NOMO-1 treated with DMSO at 0.1 percent for 48 hours (cell line): ENCODE results near the gene YBX3.

Experiments used
- DNase-seq: peaks from one replicate; lab custom pipeline; 2025; ENCODE audit not compliant: unreplicated experiment; lab: John Stamatoyannopoulos, UW

Gene YBX3

GRCh38 chr12:10672231-10672868 is 50.8 kb downstream of the YBX3 start:
- DNase-seq, result no peak

DNA sequence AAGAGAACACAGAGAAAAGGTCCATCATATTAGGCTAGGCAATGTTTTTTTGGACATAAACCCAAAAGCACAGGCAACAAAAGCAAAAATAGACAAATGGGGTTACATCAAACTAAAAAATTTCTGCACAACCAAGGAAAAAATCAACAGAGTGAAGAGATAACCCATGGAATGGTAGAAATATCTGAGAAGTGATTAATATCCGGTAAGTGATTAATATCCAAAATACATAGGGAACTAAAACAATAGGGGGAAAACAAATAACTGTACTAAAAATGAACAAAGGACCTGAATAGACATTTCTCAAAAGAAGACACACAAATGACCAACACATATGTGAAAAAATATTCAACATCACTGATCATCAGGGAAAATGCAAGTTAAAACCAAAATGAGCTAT is 53.6 kb downstream of the YBX3 start:
- DNase-seq, result no peak

DNA sequence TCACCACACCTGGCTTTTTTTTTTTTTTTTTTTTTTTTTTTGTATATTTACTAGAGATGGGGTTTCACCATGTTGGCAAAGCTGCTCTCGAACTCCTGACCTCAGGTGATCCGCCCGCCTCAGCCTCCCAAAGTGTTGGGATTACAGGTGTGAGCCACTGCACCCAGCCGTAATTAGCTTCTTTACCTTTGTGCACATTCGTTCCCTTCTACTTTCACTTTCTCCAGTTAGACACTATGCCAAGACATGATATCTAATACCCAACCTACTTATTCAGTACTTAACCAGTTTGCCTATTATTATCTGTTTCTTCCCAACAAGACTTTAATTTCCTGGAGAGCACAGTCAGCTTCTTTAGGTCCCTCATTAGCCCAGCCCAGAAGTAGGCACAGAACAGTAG is 54.6 kb downstream of the YBX3 start:
- DNase-seq, result no peak

- no peak for DNase-seq
Measured at GRCh38 chr12:10667581-10667980, 55.5 kb downstream of the YBX3 start.

DNA sequence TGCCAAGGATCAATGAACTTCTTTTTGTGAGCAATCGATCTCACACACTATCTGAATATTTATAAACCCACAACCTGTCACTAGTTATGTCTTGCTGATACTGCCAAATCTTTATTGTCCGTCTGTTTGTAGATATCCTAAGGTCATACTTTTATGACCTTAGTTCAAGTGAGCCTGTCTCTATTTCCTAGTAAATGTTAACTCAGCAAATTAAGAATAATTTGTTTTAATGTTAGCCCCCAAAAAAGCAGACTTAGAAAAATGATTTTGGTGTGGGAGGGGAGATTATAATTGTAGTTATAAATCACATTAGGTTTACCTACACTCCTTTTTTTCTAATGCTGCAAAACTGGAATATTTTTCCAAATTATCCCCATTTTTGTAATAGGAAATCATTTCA is 58.6 kb downstream of the YBX3 start:
- DNase-seq, result no peak

DNA sequence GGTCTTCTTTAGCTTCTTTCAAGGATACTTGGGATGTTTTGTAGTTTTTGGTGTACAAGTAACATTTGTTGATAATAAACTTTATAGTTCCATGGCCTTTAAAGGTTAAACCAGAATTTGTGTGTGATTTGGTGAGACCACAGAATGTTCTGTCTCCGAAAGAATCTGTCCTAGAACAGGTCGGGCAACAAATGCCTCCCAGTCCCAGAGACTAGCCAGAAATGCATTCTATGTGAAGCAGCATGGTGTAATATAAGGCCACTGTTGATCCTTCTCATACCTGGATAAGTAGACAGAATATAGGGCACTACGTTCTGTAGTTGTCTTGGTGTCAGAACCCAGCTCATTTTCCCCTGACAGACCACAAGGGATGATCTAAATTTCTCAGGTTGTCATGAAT is 59.3 kb downstream of the YBX3 start:
- no peak for DNase-seq

DNA sequence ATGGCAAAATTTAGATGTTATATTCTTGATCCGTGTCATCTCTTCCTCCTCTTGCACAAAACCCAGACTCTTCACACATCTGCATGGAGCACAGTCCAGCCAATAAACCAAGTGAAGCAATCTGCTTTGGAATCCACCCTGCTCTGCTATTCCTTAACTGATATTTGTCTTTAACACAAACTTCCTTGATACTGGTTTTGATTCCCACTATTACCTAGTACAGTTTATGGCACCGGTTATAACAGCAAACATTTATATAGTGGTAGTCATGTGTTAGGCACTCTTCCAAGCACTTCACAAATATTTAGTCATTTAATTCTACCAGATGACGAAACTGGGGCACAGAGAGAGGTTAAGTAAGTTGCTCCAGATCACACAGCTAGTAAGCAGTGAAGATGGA is 61.8 kb downstream of the YBX3 start:
- no peak for DNase-seq

DNA sequence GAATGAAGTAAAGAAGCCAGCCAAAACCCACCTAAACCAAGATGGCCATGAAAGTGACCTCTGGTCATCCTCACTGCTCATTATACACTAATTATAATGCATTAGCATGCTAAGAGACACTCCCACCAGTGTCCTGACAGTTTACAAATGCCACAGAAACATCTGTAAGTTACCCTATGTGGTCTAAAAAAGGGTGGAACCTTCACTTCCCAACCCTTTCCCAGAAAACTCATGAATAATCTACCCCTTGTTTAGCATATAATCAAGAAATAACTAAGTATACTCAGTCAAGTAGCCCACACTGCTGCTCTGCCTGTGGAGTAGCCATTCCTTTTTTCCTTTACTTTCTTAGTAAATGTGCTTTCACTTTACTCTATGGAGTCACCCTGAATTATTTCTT is 69.1 kb downstream of the YBX3 start:
- no peak for DNase-seq

- DNase-seq, result no peak
Measured at GRCh38 chr12:10652192-10652591, 70.9 kb downstream of the YBX3 start.
